Transverse colon (tissue), 4 donors: ENCODE data around the gene LDB2. TPM values are rescaled to one million over a fixed set of nuclear protein-coding genes. Genes with fewer than 3 reads are reported as not detected.

Experiments used
- DNase-seq: peaks from one replicate; pipeline ENCODE4 v3.0.0-alpha.2; 2019
- H3K27ac ChIP-seq, 4 donors: fragments of 200-600 bp; sonication (generic); 2 replicates each; pipeline ENCODE4 v1.5.1; 2016 to 2018; ENCODE audit warnings: inconsistent platforms in 4 of 4
- H3K27me3 ChIP-seq: fragments of 200-600 bp; sonication (generic); 2 replicates; pipeline ENCODE4 v1.5.1; 2017; ENCODE audit warnings: inconsistent platforms
- H3K36me3 ChIP-seq, 4 donors: fragments of 200-600 bp; sonication (generic); 2 replicates each; pipeline ENCODE4 v1.5.1; 2017 to 2019; ENCODE audit warnings: inconsistent platforms in 4 of 4
- H3K4me1 ChIP-seq, 4 donors: fragments of 200-600 bp; sonication (generic); 2 replicates each; pipeline ENCODE4 v1.5.1; 2017 to 2020; ENCODE audit warnings: inconsistent platforms in 4 of 4
- H3K4me3 ChIP-seq, 4 donors: fragments of 200-600 bp; sonication (generic); 1 replicate in 1 of 4; 2 replicates in 3 of 4; pipeline versions ENCODE4 v1.5.1 to v1.6.1; 2017 to 2019; ENCODE audit warnings: inconsistent platforms in 4 of 4
- H3K9me3 ChIP-seq, 2 donors: fragments of 200-600 bp; sonication (generic); 2 replicates each; pipeline ENCODE4 v1.5.1; 2017 to 2019; ENCODE audit warnings: inconsistent platforms in 2 of 2
- EP300 ChIP-seq: sonication (generic); formaldehyde crosslinking; IDR thresholded peaks from one replicate; pipeline ENCODE4 v1.6.1; 2017; ENCODE audit warnings: antibody characterized with exemption, low read depth
- POLR2A ChIP-seq: fragments of 450-650 bp; IDR thresholded peaks from one replicate; pipeline ENCODE4 v1.6.1; 2016; ENCODE audit warnings: antibody characterized with exemption, mild to moderate bottlenecking, moderate library complexity
- POLR2AphosphoS5 ChIP-seq, 3 donors: sonication (generic); formaldehyde crosslinking; IDR thresholded peaks; one replicate each; pipeline ENCODE4 v1.6.1; 2016; ENCODE audit warnings: antibody characterized with exemption in 3 of 3
- WGBS, 2 donors: methylation state at CpG; one replicate each; pipeline ENCODE4 v1.1.5; 2018; ENCODE audit warnings: low coverage in 1 of 2; 5-methylcytosine and 5-hydroxymethylcytosine counted together
- in situ Hi-C, 4 donors: fragments of 200-750 bp; cut with MboI; loops; one replicate each; pipeline versions ENCODE4 v1.15.0 to v1.15.1; 2017; ENCODE audit warnings: low sequenced_read_pairs in 3 of 4, low pct_ligation_motif_present in 1 of 4, low pct_unique_long_range_greater_than_20kb in 1 of 4
- intact Hi-C: fragments of 100-400 bp; cut with DNase I; formaldehyde crosslinking; loops from one replicate; pipeline ENCODE4 v1.15.1; 2023; ENCODE audit warnings: low total_unique reads
- total RNA-seq, 4 donors: library from RNA; depleted of rRNA; stranded (reverse); fragments of >200 nt; gene quantifications; one replicate each; pipeline ENCODE4 v1.1.0, GENCODE V29; 2016
- TF ChIP-seq, protein P1 (sequence below), 5 experiments: fragments of 200-600 bp in 3 of 5; fragments of 450-650 bp in 2 of 5; sonication (generic) in 3 of 5; IDR thresholded peaks; 1 replicate in 2 of 5; 2 replicates in 3 of 5; pipeline ENCODE4 v1.5.1; 2016 to 2017; ENCODE audit warnings: antibody characterized with exemption in 5 of 5, inconsistent platforms in 3 of 5, mild to moderate bottlenecking in 2 of 5, moderate library complexity in 1 of 5

Gene LDB2
- total RNA-seq, 4 donors from 2014 or later: 7.0 to 46.6 (median 8.9) TPM

DNA sequence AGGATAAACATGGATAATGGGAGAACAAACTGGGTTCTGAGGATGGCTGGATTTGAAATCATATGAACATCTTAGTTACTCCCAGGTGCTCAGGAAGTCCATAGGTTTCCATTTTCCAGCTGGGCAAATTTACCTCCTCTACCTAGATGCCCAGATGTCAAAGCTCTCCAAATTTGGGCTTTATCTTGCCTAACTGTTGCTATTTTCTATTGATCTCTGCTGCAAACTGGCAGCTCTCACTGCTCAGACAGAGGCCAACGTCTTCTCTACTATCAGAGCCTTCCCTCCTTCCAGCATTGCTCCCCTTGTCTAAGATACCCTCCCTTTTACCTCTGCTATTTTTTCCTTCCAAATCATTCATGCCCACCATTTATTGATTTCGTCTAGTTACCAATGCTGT is 62.1 kb downstream of the LDB2 start:
- in situ Hi-C loops (no loop called here), intact Hi-C loops (no loop called here)

DNA sequence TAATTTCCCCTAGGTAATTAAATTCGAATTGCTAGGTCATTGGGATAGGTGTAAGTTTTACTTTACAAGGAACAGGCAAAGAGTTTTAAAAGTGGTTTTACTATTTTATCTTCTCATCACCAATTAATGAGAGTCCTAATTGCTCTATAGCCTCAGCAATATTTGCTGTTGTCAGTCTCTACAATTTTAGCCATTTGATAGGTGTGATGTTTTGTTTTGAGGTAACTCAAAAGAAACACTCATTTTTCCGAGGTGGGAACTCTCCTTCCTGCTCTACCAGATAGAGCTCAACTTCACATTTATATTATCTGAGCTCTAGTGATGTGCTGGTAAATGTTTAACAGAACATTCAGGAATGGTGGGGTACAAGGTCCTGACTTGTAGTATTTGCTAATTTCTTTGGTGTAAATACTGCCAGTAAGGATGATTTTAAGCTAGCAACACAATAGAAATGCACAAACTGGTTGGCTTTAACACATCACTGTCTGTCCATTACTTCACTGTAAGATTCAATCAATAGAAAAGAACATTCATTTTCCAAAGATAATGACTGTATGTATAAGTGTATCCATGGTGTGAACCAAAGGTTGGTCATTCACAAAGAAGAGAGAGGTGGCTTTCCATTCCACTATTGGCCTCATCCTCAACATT is 62.7 kb downstream of the LDB2 start:
- H3K36me3 ChIP-seq: no peaks in the 10 kb centered on the region
- DNase-seq: no peak
- intact Hi-C loops (no loop called here), in situ Hi-C loops (no loop called here)
- TF ChIP-seq POLR2A (no peak), POLR2AphosphoS5 (IDR thresholded peaks at IDR 0.05) (no peak), EP300 (no peak)
- TF ChIP-seq, protein P1, sequence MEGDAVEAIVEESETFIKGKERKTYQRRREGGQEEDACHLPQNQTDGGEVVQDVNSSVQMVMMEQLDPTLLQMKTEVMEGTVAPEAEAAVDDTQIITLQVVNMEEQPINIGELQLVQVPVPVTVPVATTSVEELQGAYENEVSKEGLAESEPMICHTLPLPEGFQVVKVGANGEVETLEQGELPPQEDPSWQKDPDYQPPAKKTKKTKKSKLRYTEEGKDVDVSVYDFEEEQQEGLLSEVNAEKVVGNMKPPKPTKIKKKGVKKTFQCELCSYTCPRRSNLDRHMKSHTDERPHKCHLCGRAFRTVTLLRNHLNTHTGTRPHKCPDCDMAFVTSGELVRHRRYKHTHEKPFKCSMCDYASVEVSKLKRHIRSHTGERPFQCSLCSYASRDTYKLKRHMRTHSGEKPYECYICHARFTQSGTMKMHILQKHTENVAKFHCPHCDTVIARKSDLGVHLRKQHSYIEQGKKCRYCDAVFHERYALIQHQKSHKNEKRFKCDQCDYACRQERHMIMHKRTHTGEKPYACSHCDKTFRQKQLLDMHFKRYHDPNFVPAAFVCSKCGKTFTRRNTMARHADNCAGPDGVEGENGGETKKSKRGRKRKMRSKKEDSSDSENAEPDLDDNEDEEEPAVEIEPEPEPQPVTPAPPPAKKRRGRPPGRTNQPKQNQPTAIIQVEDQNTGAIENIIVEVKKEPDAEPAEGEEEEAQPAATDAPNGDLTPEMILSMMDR (IDR thresholded peaks at IDR 0.05): no peak
- no peak overlapping the region for H3K4me3 ChIP-seq
- no peaks in the 10 kb centered on the region for H3K9me3 ChIP-seq
- no peaks in the 10 kb centered on the region for H3K4me1 ChIP-seq
- 61 to 62% methylated on average over 2 of the region's 2 CpGs for WGBS, 2 donors
- no peaks in the 10 kb centered on the region for H3K27me3 ChIP-seq
- no peak overlapping the region for H3K27ac ChIP-seq

More for the DNA sequence above, 62.1 kb downstream of the LDB2 start:
- no peaks in the 10 kb centered on the region for H3K4me1 ChIP-seq
- no peaks in the 10 kb centered on the region for H3K27me3 ChIP-seq
- WGBS, 2 donors: 58 to 65% methylated on average over 2 of the region's 2 CpGs
- no peaks in the 10 kb centered on the region for H3K9me3 ChIP-seq
- H3K36me3 ChIP-seq: no peaks in the 10 kb centered on the region
- TF ChIP-seq POLR2A: no peak
- TF ChIP-seq POLR2AphosphoS5 (IDR thresholded peaks at IDR 0.05): no peak
- TF ChIP-seq, protein P1 (IDR thresholded peaks at IDR 0.05): no peak
- no peak for TF ChIP-seq EP300
- no peak overlapping the region for H3K27ac ChIP-seq
- no peak for DNase-seq
- H3K4me3 ChIP-seq: no peak overlapping the region

DNA sequence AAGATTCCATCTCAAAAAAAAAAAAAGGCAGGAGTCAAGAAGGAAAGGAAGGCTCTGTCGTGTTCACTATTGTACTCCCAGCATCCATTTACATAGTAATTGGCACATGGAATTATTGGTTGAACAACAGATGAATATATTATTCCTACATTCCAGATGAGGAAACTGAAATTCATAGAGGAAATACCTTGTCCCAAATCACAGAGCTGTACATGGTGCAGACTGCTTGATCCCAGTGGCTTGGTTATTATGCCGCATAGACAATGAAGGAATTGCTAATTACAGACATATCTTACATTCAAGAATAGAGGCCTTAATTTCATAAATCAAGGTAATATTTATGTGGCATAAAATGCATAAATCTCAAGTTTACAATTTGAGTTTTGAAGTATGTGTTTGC is 63.6 kb downstream of the LDB2 start:
- no peak overlapping the region for H3K4me3 ChIP-seq
- no peak overlapping the region for H3K27ac ChIP-seq
- TF ChIP-seq EP300 (no peak), POLR2A (no peak), POLR2AphosphoS5 (IDR thresholded peaks at IDR 0.05) (no peak)
- WGBS, 2 donors: 90 to 100% methylated on average over 2 of the region's 2 CpGs
- in situ Hi-C loops (no loop called here), intact Hi-C loops (no loop called here)
- DNase-seq: no peak
- H3K36me3 ChIP-seq: no peaks in the 10 kb centered on the region
- H3K9me3 ChIP-seq: no peaks in the 10 kb centered on the region
- no peaks in the 10 kb centered on the region for H3K27me3 ChIP-seq
- no peaks in the 10 kb centered on the region for H3K4me1 ChIP-seq

DNA sequence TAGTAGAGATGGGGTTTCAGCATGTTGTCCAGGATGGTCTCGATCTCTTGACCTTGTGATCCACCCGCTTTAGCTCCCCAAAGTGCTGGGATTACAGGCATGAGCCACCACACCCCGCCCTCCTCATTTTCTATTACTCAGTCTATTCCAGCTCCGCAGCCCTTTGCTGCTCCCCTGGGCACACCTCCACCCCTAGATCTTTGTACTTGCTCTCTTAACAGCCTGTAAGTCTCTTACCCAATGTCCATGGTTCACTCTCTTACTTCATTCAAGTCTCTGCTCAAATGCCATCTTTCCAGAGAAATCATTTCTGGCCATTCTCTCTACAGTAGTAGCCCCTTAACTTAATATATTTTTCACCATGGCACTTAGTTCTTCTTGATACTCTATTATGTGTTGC is 64.7 kb downstream of the LDB2 start:
- intact Hi-C loops: no loop called here
- no peak for TF ChIP-seq POLR2AphosphoS5 (IDR thresholded peaks at IDR 0.05)
- TF ChIP-seq POLR2A: no peak
- no peak for TF ChIP-seq EP300
- TF ChIP-seq, protein P1 (IDR thresholded peaks at IDR 0.05): no peak
- in situ Hi-C loops: no loop called here

DNA sequence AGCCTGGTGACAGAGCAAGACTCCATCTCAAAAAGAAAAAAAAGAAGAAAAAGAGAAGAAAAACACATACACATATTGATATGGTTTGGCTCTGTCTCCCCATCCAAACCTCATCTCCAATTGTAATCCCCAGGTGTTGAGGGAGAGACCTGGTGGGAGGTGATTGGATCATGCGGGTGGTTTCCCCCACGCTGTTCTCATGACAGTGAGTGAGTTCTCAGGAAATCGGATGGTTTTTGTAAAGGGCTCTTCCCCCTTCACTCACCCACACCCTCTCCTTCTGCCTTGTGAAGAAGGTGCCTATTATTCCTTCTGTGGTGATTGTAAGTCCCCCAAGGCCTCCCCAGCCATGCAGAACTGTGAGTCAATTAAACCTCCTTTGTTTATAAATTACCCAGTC is 68.4 kb downstream of the LDB2 start:
- TF ChIP-seq POLR2AphosphoS5 (IDR thresholded peaks at IDR 0.05) (no peak), EP300 (no peak), POLR2A (no peak)
- TF ChIP-seq, protein P1 (IDR thresholded peaks at IDR 0.05): no peak
- H3K36me3 ChIP-seq: no peaks in the 10 kb centered on the region
- no peaks in the 10 kb centered on the region for H3K4me1 ChIP-seq
- no peak overlapping the region for H3K27ac ChIP-seq
- intact Hi-C loops: no loop called here
- H3K9me3 ChIP-seq: no peaks in the 10 kb centered on the region
- WGBS, 2 donors: 73 to 90% methylated on average over 3 of the region's 3 CpGs
- H3K4me3 ChIP-seq: no peak overlapping the region
- in situ Hi-C loops: no loop called here
- no peaks in the 10 kb centered on the region for H3K27me3 ChIP-seq
- DNase-seq: no peak

More for the DNA sequence above, 64.7 kb downstream of the LDB2 start:
- Histone ChIP-seq H3K4me1 (no peaks in the 10 kb centered on the region), H3K27me3 (no peaks in the 10 kb centered on the region), H3K36me3 (no peaks in the 10 kb centered on the region), H3K27ac (no peak overlapping the region), H3K4me3 (no peak overlapping the region), H3K9me3 (no peaks in the 10 kb centered on the region)
- 91 to 92% methylated on average over 4 of the region's 4 CpGs for WGBS, 2 donors
- no peak for DNase-seq
